Endothelial cell of umbilical vein (primary cell): ENCODE data around the gene KRTAP10-2.

ENCODE experiments used
- CTCF ChIP-seq, 2 donors: IDR thresholded peaks; 1 replicate in 1 of 2; 2 replicates in 1 of 2; pipeline ENCODE4 v1.5.1; 2011; ENCODE audit warnings: low read length in 2 of 2, mild to moderate bottlenecking in 2 of 2, moderate library complexity in 2 of 2, control low read depth in 1 of 2, inconsistent platforms in 1 of 2, low read depth in 1 of 2; ENCODE audit not compliant: insufficient read depth in 1 of 2; ENCODE audit errors: extremely low read depth in 1 of 2
- EZH2 ChIP-seq: IDR thresholded peaks from 2 replicates; pipeline ENCODE4 v1.6.1; 2012; ENCODE audit warnings: borderline replicate concordance, low read depth, mild to moderate bottlenecking, moderate library complexity, low read length, inconsistent platforms; ENCODE audit not compliant: severe bottlenecking
- POLR2AphosphoS5 ChIP-seq: IDR thresholded peaks from 2 replicates; pipeline ENCODE4 v1.6.1; 2012; ENCODE audit warnings: low read depth, mild to moderate bottlenecking, control low read depth, low read length, moderate library complexity; ENCODE audit not compliant: insufficient read depth

DNA sequence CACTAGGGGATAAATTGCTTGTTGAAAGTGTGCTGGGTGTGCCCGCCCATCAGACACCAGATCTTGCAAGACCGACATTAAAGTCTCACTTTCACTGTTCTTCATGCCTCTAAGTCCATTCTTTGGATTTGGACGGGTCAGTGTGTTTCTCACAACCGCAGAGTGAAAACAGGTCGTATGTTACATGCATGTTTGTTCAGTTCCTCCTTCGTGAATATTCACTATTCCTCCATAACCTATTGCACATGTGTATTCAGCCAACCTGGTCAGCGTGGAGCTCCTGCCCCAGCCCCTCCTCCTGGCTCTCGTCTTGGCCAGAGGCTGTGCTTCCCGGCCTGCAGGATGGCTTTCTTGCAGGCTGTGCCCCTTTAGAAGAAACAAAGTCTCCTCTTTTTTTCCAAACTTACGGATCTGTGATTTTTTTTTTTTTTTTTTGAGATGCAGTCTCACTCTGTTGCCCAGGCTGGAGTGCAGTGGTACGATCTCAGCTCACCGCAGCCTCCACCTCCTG is 43.2 kb upstream of the KRTAP10-2 start:
- TF ChIP-seq POLR2AphosphoS5 (no peak), CTCF (IDR thresholded peaks at IDR 0.05; ENCODE audit: extremely low read depth in 1 of 2, insufficient read depth in 1 of 2, low read depth in 1 of 2, low read length in 2 of 2) (no peak), EZH2 (no peak)
